ENCODE data around the gene PRELID2.

PRELID2 gene

DNA sequence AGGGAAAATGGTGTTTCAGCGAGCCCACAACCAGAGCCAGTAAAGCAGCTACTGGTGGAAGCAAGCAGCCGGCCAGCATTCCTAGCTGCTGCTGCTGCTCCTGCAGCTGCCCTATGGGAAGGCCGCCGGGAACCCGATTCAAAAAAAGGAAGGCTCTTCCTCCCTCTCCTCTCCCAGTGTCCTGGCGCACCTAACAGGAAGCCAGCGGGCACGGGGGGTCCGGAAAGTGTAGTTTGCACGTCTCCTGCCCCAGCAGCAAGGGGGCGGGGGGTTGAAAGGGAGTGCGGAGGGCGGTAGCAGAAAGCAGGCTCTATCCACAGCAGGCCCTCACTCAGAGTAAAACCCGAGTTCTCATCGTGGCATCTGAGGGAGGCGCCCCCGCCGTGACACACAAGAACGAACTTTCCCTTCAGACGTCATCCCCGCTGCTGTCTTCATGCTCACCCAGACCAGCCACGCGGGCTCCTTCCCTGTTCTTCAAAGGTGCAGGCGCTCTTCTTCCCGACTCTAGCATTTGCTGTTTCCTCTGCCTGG, 21.2 kb upstream of the PRELID2 start:
- Histone ChIP-seq H3K4me1 (ENCODE audit: control insufficient read depth, insufficient read depth, low read length) (peaks cover 4% of the 10 kb centered on the region), H3K27ac (ENCODE audit: low read length) (peak overlapping the region; percentile 53), H3K9me3 (ENCODE audit: control insufficient read depth in 2 of 2, low read length in 2 of 2) (no peaks in the 10 kb centered on the region), H3K9ac (ENCODE audit: low read length in 2 of 2) (peak overlapping the region; percentile 37 to 63), H3K36me3 (ENCODE audit: control insufficient read depth in 2 of 2, insufficient read depth in 2 of 2, low read length in 2 of 2) (no peaks in the 10 kb centered on the region), H3K27me3 (ENCODE audit: control insufficient read depth in 1 of 2, insufficient read depth in 2 of 2, low read length in 2 of 2) (no peaks in the 10 kb centered on the region), H3K4me3 (ENCODE audit: low read length in 2 of 2) (peak overlapping the region; percentile 63 to 69)

DNA sequence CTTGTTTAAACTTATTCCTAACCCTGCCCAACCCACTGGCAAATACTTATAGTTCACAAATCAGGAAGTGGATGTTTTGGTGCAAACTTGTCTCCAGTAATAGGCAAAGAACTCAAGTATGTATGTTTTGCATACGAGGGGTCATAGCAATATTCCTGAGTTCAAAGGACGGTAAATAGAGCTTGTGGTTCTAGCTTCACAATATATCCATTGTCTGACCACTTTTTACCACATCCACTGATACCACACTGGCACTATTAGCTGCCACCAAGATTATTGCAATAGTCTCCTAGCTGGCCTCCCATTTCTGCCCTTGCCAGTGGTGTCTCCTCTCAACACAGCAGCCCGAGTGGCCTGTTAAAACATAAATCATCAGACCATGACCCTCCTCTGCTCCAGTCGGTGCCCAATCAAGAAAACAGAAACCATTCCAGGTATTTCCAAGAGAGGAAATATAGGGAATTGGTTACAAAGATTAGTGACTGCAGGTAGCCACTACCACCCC, 20.7 kb upstream of the PRELID2 start:
- peak overlapping the region; percentile 63 to 69 for H3K4me3 ChIP-seq (ENCODE audit: low read length in 2 of 2)
- H3K36me3 ChIP-seq (ENCODE audit: control insufficient read depth in 2 of 2, insufficient read depth in 2 of 2, low read length in 2 of 2): no peaks in the 10 kb centered on the region
- H3K4me1 ChIP-seq (ENCODE audit: control insufficient read depth, insufficient read depth, low read length): peaks cover 4% of the 10 kb centered on the region
- peak overlapping the region; percentile 53 for H3K27ac ChIP-seq (ENCODE audit: low read length)
- no peaks in the 10 kb centered on the region for H3K27me3 ChIP-seq (ENCODE audit: control insufficient read depth in 1 of 2, insufficient read depth in 2 of 2, low read length in 2 of 2)
- no peaks in the 10 kb centered on the region for H3K9me3 ChIP-seq (ENCODE audit: control insufficient read depth in 2 of 2, low read length in 2 of 2)
- peak overlapping the region; percentile 37 to 63 for H3K9ac ChIP-seq (ENCODE audit: low read length in 2 of 2)

DNA sequence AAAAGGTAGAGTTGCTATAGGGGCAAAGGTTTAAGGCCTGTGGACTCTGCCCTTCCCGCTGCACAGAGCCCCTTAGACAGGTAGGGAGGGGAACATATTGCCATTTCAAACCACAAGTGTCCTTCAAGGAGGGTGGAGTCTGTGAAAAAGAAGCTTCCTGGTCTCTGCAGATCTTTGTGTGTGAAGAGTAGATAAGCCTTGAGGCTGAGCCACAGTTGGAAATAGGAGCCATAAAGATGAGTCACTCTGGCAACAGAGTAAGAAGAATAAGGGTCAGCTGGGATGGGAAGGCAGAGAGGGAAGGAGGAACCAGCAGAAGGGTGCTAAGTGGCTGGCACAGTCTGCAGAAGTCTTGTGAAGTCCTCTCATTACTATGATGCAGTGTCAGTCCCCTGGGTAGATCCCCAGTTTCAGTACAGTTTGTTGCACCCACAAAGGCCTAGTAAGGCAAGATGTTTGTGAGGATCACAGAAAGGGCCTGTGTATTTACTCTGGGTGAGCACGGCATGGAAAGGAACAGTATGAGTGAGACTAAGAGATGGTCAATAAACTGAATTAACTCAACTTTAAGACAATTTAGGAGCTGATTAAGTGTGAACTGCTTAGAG, 19.6 kb upstream of the PRELID2 start:
- Histone ChIP-seq H3K4me3 (ENCODE audit: low read length in 2 of 2) (no peak overlapping the region), H3K9me3 (ENCODE audit: control insufficient read depth in 2 of 2, low read length in 2 of 2) (no peaks in the 10 kb centered on the region), H3K27me3 (ENCODE audit: control insufficient read depth in 1 of 2, insufficient read depth in 2 of 2, low read length in 2 of 2) (no peaks in the 10 kb centered on the region), H3K27ac (ENCODE audit: low read length) (no peak overlapping the region), H3K9ac (ENCODE audit: low read length in 2 of 2) (no peak overlapping the region), H3K36me3 (ENCODE audit: control insufficient read depth in 2 of 2, insufficient read depth in 2 of 2, low read length in 2 of 2) (no peaks in the 10 kb centered on the region), H3K4me1 (ENCODE audit: control insufficient read depth, insufficient read depth, low read length) (peaks cover 4% of the 10 kb centered on the region)

DNA sequence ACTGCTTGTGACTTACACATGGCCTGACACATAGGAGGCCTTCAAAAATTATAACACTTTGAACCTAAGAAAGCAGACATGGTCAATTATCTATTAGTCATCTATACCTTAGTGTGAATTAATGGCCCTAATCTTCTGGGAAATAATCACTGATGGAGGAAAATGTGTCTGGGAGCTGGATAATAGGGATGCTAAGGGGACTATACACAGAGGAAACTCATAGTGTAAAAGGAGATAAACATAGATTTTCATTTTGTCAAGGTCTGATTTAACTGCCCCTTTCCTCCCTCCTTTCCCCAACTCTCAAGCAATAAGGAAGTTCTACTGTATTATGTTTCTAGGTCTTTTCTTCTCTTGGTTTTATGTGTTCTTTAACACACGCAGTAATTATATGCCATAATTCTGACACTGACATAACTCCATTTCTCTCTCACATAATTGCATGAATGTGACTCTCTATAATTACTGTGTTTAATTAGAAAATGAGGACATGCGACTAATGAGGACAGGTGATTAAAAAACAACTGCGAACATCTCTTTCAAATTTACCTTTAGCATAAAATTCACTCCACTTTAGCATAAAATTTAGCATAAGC, 18.7 kb upstream of the PRELID2 start:
- Histone ChIP-seq H3K27ac (ENCODE audit: low read length) (no peak overlapping the region), H3K4me1 (ENCODE audit: control insufficient read depth, insufficient read depth, low read length) (peaks cover 4% of the 10 kb centered on the region), H3K27me3 (ENCODE audit: control insufficient read depth in 1 of 2, insufficient read depth in 2 of 2, low read length in 2 of 2) (no peaks in the 10 kb centered on the region), H3K36me3 (ENCODE audit: control insufficient read depth in 2 of 2, insufficient read depth in 2 of 2, low read length in 2 of 2) (no peaks in the 10 kb centered on the region), H3K9ac (ENCODE audit: low read length in 2 of 2) (no peak overlapping the region), H3K4me3 (ENCODE audit: low read length in 2 of 2) (no peak overlapping the region), H3K9me3 (ENCODE audit: control insufficient read depth in 2 of 2, low read length in 2 of 2) (no peaks in the 10 kb centered on the region)

DNA sequence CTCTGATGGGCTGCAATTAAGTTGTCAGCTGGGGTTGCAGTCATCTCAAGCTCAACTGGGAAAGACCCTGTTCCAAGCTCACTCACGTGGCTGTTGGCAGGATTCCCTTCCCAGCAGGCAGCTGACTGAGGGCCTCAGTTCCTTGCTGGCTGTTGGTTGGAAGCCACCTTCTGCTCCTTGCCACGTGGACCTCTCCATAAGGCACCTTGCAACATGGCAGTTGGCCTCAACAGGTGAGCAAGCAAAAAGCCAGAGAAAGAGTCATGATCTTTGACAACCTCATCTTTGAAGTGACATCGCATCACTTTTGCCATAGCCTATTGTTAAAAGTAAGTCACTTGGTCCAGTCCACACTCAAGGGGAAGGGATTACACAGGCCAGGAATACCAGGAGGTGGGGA, 17.8 kb upstream of the PRELID2 start:
- Histone ChIP-seq H3K27ac (ENCODE audit: low read length) (no peak overlapping the region), H3K4me3 (ENCODE audit: low read length in 2 of 2) (no peak overlapping the region), H3K9ac (ENCODE audit: low read length in 2 of 2) (no peak overlapping the region), H3K4me1 (ENCODE audit: control insufficient read depth, insufficient read depth, low read length) (peaks cover 4% of the 10 kb centered on the region), H3K27me3 (ENCODE audit: control insufficient read depth in 1 of 2, insufficient read depth in 2 of 2, low read length in 2 of 2) (no peaks in the 10 kb centered on the region), H3K9me3 (ENCODE audit: control insufficient read depth in 2 of 2, low read length in 2 of 2) (no peaks in the 10 kb centered on the region), H3K36me3 (ENCODE audit: control insufficient read depth in 2 of 2, insufficient read depth in 2 of 2, low read length in 2 of 2) (no peaks in the 10 kb centered on the region)

DNA sequence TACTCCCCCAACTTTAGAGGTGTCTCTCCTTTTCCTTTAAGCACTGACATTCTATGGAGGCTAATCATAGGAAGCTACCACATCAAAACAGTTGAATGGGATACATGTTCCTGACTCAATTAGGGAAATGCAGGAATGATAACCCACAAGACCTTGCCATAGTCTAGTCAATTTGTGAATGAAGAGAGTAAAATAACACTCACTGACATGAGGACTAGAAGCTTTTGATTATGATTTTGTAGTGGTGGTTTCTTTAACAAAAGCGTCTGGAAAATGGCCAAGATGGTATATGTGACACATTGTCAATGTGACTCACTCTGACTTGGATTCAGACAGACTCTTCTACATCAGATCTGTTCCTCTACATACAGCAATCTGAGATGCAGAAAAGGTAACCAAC, 13.7 kb upstream of the PRELID2 start:
- H3K4me3 ChIP-seq (ENCODE audit: low read length in 2 of 2): no peak overlapping the region
- H3K9me3 ChIP-seq (ENCODE audit: control insufficient read depth in 2 of 2, low read length in 2 of 2): no peaks in the 10 kb centered on the region
- H3K27me3 ChIP-seq (ENCODE audit: control insufficient read depth in 1 of 2, insufficient read depth in 2 of 2, low read length in 2 of 2): no peaks in the 10 kb centered on the region
- no peak overlapping the region for H3K9ac ChIP-seq (ENCODE audit: low read length in 2 of 2)
- H3K36me3 ChIP-seq (ENCODE audit: control insufficient read depth in 2 of 2, insufficient read depth in 2 of 2, low read length in 2 of 2): no peaks in the 10 kb centered on the region
- H3K4me1 ChIP-seq (ENCODE audit: control insufficient read depth, insufficient read depth, low read length): no peaks in the 10 kb centered on the region
- no peak overlapping the region for H3K27ac ChIP-seq (ENCODE audit: low read length)

DNA sequence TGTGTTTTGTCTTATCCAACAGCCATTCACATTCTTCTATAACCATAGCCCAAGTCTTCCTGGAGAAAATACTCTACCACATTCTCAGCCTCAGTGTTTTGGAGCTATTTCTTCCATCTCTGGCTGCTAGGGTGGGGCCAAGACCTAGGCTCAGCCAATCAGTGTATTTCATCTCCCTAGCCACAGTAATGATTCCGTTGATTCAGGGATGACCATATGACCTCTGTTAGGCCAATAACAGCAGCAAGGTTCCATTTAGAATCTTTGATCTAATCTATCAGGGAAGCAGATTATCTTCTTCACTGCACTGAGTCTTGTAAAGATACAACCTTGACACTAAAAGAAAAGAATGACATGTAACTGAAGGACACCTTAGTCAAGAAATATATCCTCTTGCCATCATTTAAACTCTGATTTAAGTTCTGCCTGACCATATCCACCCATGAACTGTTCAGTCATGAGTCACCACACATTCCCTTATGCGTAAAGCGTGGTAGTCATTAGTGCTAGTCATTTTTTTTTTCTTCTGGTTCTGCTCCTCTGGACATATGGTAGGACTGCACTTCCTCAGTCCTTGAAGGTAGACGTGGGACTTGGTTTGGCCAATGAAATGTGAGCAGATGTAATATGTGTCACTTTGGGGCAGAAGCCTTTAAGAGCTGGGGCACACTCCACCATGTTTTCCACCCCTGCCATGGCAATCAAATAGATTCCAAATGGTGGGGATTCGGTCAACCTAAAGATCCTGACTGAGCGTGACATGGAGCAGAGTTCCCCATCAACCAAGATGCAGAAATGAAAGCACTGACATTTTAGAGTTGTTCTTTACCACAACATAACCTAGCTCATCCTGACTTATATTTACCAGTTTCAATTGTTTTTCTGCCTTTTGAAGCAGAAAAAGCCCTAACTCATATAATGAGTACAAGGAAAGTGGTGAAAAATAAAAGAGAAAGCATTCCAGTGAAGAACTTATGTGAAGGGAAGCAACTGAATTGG, 12.7 kb upstream of the PRELID2 start:
- H3K36me3 ChIP-seq (ENCODE audit: control insufficient read depth in 2 of 2, insufficient read depth in 2 of 2, low read length in 2 of 2): no peaks in the 10 kb centered on the region
- no peak overlapping the region for H3K27ac ChIP-seq (ENCODE audit: low read length)
- H3K4me3 ChIP-seq (ENCODE audit: low read length in 2 of 2): no peak overlapping the region
- H3K4me1 ChIP-seq (ENCODE audit: control insufficient read depth, insufficient read depth, low read length): no peaks in the 10 kb centered on the region
- no peaks in the 10 kb centered on the region for H3K9me3 ChIP-seq (ENCODE audit: control insufficient read depth in 2 of 2, low read length in 2 of 2)
- H3K27me3 ChIP-seq (ENCODE audit: control insufficient read depth in 1 of 2, insufficient read depth in 2 of 2, low read length in 2 of 2): no peaks in the 10 kb centered on the region
- H3K9ac ChIP-seq (ENCODE audit: low read length in 2 of 2): no peak overlapping the region

DNA sequence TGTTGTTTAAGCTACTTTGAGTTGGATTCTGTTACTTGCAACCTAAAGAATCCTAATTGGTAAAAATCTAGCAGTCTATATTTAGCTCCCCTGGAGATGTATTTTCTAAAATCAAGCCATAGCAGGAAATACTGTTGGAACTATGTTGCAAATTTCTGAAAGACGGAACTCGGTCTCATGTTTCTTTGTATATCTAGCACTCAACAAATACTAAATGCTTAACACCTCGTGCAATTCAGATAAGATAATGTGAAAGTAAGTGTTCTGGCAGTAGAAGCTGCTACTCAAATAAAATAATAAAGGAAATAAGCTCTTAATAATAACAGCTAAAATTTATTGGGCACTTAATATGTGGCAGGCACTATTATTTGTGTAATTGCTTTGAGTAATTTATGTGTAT, 10.9 kb upstream of the PRELID2 start:
- Histone ChIP-seq H3K4me1 (ENCODE audit: control insufficient read depth, insufficient read depth, low read length) (no peaks in the 10 kb centered on the region), H3K36me3 (ENCODE audit: control insufficient read depth in 2 of 2, insufficient read depth in 2 of 2, low read length in 2 of 2) (no peaks in the 10 kb centered on the region), H3K4me3 (ENCODE audit: low read length in 2 of 2) (no peak overlapping the region), H3K27ac (ENCODE audit: low read length) (no peak overlapping the region), H3K9ac (ENCODE audit: low read length in 2 of 2) (no peak overlapping the region), H3K9me3 (ENCODE audit: control insufficient read depth in 2 of 2, low read length in 2 of 2) (no peaks in the 10 kb centered on the region), H3K27me3 (ENCODE audit: control insufficient read depth in 1 of 2, insufficient read depth in 2 of 2, low read length in 2 of 2) (no peaks in the 10 kb centered on the region)

DNA sequence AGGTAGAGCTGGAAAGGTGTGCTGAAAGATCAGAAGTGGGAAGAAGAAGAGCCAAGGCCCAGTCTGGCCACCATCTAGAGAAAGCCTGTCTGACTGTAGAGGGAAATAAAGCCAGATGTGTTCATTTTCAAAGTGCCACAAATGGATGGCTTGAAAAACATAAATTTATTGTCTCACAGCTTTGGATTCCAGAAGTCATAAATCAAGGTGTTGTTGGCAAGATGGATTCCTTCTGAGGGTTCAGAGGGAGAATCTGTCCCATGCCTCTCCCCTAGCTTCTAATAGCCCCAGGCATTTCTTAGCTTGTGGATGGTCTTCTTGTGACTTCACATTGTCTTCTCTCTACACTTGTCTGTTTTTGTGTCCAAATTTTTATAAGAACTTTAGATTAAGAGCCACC, 6.2 kb upstream of the PRELID2 start:
- Histone ChIP-seq H3K36me3 (ENCODE audit: control insufficient read depth in 2 of 2, insufficient read depth in 2 of 2, low read length in 2 of 2) (no peaks in the 10 kb centered on the region), H3K27me3 (ENCODE audit: control insufficient read depth in 1 of 2, insufficient read depth in 2 of 2, low read length in 2 of 2) (no peaks in the 10 kb centered on the region), H3K27ac (ENCODE audit: low read length) (no peak overlapping the region), H3K9ac (ENCODE audit: low read length in 2 of 2) (no peak overlapping the region), H3K9me3 (ENCODE audit: control insufficient read depth in 2 of 2, low read length in 2 of 2) (no peaks in the 10 kb centered on the region), H3K4me1 (ENCODE audit: control insufficient read depth, insufficient read depth, low read length) (no peaks in the 10 kb centered on the region), H3K4me3 (ENCODE audit: low read length in 2 of 2) (no peak overlapping the region)

DNA sequence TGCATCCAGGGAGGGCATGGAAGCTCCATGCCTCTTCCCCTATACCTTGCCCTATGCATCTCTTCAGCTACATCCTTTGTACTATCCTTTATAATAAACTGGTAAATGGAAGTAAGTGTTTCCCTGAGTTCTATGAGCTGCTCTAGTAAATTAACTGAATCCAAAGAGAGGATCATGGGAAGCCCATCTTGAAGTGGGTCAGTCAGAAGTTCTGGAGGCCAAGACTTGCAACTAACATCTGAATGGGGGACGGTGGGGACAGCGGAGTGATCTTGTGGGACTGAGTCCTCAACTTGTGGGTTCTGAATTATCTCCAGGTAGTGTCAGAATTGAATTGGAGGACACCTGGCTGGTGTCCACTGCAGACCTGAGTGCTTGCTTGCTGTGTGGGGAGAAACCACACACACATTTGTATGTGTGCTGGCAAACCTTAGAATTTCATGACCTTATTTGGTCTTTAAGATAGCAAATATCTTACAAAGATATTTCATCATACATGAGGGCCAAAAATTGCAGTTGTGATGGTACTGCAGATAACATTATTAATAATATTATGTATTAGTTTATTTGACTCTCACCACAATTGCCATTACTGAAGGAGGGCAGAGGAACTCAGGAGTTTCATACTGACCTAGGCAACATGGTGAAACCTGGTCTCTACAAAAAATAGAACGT, 5.5 kb upstream of the PRELID2 start:
- no peaks in the 10 kb centered on the region for H3K27me3 ChIP-seq (ENCODE audit: control insufficient read depth in 1 of 2, insufficient read depth in 2 of 2, low read length in 2 of 2)
- no peaks in the 10 kb centered on the region for H3K9me3 ChIP-seq (ENCODE audit: control insufficient read depth in 2 of 2, low read length in 2 of 2)
- H3K9ac ChIP-seq (ENCODE audit: low read length in 2 of 2): no peak overlapping the region
- H3K4me1 ChIP-seq (ENCODE audit: control insufficient read depth, insufficient read depth, low read length): peaks cover 4% of the 10 kb centered on the region
- H3K4me3 ChIP-seq (ENCODE audit: low read length in 2 of 2): no peak overlapping the region
- no peak overlapping the region for H3K27ac ChIP-seq (ENCODE audit: low read length)
- no peaks in the 10 kb centered on the region for H3K36me3 ChIP-seq (ENCODE audit: control insufficient read depth in 2 of 2, insufficient read depth in 2 of 2, low read length in 2 of 2)

All from stomach smooth muscle (tissue), 2 donors.